ENCODE results near the gene SLC25A24.

Gene SLC25A24

DNA sequence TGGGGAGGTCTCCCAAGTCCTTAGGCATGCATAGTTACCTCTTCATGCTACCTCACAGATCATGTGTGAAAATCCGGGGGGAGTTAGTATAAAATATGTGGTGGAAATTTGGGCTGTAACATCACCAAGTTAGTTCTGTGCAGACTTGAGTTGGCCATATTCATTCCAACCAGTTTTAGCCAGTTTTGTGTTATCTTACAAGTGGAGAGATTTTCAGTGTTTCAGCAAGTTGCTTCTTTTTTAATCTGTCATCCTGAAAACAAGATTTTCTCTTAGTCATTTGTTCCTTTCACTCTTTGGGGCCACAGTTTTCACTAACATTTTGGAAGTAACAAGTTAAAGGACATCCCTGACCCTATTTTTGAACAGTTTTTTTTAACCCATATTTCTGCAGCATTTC is 11.3 kb downstream of the SLC25A24 start:
- no peak for ATAC-seq
- no peak for TF ChIP-seq ISL1 (CRISPR knock-in tag; IDR thresholded peaks at IDR 0.05)
- TF ChIP-seq BACH2 (CRISPR knock-in tag; IDR thresholded peaks at IDR 0.05; ENCODE audit: borderline replicate concordance), result no peak
- TF ChIP-seq ZFP3 (CRISPR knock-in tag; IDR thresholded peaks at IDR 0.05), result no peak
- no peak for TF ChIP-seq PPARA (CRISPR knock-in tag; IDR thresholded peaks at IDR 0.05; ENCODE audit: borderline replicate concordance)
- TF ChIP-seq ZNF70 (CRISPR knock-in tag; IDR thresholded peaks at IDR 0.05), result no peak
- no peak for TF ChIP-seq TCF4 (CRISPR knock-in tag; IDR thresholded peaks at IDR 0.05; ENCODE audit: borderline replicate concordance)
- no peak for TF ChIP-seq ZC3H10 (CRISPR knock-in tag; IDR thresholded peaks at IDR 0.05)
- TF ChIP-seq CSDC2 (CRISPR knock-in tag; IDR thresholded peaks at IDR 0.05), result no peak
- TF ChIP-seq, protein P1, sequence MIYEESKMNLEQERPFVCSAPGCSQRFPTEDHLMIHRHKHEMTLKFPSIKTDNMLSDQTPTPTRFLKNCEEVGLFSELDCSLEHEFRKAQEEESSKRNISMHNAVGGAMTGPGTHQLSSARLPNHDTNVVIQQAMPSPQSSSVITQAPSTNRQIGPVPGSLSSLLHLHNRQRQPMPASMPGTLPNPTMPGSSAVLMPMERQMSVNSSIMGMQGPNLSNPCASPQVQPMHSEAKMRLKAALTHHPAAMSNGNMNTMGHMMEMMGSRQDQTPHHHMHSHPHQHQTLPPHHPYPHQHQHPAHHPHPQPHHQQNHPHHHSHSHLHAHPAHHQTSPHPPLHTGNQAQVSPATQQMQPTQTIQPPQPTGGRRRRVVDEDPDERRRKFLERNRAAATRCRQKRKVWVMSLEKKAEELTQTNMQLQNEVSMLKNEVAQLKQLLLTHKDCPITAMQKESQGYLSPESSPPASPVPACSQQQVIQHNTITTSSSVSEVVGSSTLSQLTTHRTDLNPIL (CRISPR knock-in tag; IDR thresholded peaks at IDR 0.05; ENCODE audit: low read depth), result no peak
- TF ChIP-seq, protein P2, sequence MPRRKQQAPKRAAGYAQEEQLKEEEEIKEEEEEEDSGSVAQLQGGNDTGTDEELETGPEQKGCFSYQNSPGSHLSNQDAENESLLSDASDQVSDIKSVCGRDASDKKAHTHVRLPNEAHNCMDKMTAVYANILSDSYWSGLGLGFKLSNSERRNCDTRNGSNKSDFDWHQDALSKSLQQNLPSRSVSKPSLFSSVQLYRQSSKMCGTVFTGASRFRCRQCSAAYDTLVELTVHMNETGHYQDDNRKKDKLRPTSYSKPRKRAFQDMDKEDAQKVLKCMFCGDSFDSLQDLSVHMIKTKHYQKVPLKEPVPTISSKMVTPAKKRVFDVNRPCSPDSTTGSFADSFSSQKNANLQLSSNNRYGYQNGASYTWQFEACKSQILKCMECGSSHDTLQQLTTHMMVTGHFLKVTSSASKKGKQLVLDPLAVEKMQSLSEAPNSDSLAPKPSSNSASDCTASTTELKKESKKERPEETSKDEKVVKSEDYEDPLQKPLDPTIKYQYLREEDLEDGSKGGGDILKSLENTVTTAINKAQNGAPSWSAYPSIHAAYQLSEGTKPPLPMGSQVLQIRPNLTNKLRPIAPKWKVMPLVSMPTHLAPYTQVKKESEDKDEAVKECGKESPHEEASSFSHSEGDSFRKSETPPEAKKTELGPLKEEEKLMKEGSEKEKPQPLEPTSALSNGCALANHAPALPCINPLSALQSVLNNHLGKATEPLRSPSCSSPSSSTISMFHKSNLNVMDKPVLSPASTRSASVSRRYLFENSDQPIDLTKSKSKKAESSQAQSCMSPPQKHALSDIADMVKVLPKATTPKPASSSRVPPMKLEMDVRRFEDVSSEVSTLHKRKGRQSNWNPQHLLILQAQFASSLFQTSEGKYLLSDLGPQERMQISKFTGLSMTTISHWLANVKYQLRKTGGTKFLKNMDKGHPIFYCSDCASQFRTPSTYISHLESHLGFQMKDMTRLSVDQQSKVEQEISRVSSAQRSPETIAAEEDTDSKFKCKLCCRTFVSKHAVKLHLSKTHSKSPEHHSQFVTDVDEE (CRISPR knock-in tag; IDR thresholded peaks at IDR 0.05), result no peak
- TF ChIP-seq ARNTL (CRISPR knock-in tag; IDR thresholded peaks at IDR 0.05; ENCODE audit: borderline replicate concordance, low read depth), result no peak
- TF ChIP-seq ZFP30 (CRISPR knock-in tag; IDR thresholded peaks at IDR 0.05), result no peak
- no peak for TF ChIP-seq PATZ1 (CRISPR knock-in tag; IDR thresholded peaks at IDR 0.05; ENCODE audit: borderline replicate concordance)
- TF ChIP-seq, protein P3, sequence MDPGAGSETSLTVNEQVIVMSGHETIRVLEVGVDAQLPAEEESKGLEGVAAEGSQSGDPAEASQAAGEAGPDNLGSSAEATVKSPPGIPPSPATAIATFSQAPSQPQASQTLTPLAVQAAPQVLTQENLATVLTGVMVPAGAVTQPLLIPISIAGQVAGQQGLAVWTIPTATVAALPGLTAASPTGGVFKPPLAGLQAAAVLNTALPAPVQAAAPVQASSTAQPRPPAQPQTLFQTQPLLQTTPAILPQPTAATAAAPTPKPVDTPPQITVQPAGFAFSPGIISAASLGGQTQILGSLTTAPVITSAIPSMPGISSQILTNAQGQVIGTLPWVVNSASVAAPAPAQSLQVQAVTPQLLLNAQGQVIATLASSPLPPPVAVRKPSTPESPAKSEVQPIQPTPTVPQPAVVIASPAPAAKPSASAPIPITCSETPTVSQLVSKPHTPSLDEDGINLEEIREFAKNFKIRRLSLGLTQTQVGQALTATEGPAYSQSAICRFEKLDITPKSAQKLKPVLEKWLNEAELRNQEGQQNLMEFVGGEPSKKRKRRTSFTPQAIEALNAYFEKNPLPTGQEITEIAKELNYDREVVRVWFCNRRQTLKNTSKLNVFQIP (CRISPR knock-in tag; IDR thresholded peaks at IDR 0.05; ENCODE audit: borderline replicate concordance, low read depth), result no peak
- TF ChIP-seq OSR1 (CRISPR knock-in tag; IDR thresholded peaks at IDR 0.05), result no peak

- TF ChIP-seq ZNF70 (CRISPR knock-in tag; IDR thresholded peaks at IDR 0.05) (no peak), ZFP30 (CRISPR knock-in tag; IDR thresholded peaks at IDR 0.05) (no peak), ZNF565 (CRISPR knock-in tag; conservative IDR thresholded peaks at IDR 0.05; ENCODE audit: low read depth) (no peak), ARNTL (CRISPR knock-in tag; IDR thresholded peaks at IDR 0.05; ENCODE audit: borderline replicate concordance, low read depth) (no peak), OSR1 (CRISPR knock-in tag; IDR thresholded peaks at IDR 0.05) (no peak), TCF4 (CRISPR knock-in tag; IDR thresholded peaks at IDR 0.05; ENCODE audit: borderline replicate concordance) (no peak), SNAI2 (CRISPR knock-in tag; IDR thresholded peaks at IDR 0.05) (no peak), PATZ1 (CRISPR knock-in tag; IDR thresholded peaks at IDR 0.05; ENCODE audit: borderline replicate concordance) (no peak), GLIS3 (CRISPR knock-in tag; IDR thresholded peaks at IDR 0.05) (no peak)
- TF ChIP-seq, protein P3 (CRISPR knock-in tag; IDR thresholded peaks at IDR 0.05; ENCODE audit: borderline replicate concordance, low read depth), result no peak
- no peak for ATAC-seq
These were observed 17.0 kb downstream of the SLC25A24 start for GRCh38 chr1:108182959-108183700.
